Adrenal gland (tissue), 5 donors: ENCODE results near the gene LDHAL6A.

ENCODE experiments used
- CTCF ChIP-seq, 6 experiments: fragments of 450-650 bp in 4 of 6; fragments of 200-600 bp in 2 of 6; sonication (generic) in 1 of 6; IDR thresholded peaks; 1 replicate in 5 of 6; 2 replicates in 1 of 6; pipeline versions ENCODE4 v1.5.1 to v1.8.0; 2016 to 2021; ENCODE audit warnings: antibody characterized with exemption in 6 of 6, mild to moderate bottlenecking in 2 of 6, moderate library complexity in 1 of 6
- POLR2A ChIP-seq, 2 donors: fragments of 450-650 bp; IDR thresholded peaks; one replicate each; pipeline ENCODE4 v1.6.1; 2017; ENCODE audit warnings: antibody characterized with exemption in 2 of 2, mild to moderate bottlenecking in 2 of 2, moderate library complexity in 1 of 2
- donor health status: DM: no; HTN: no; CAD: no.

- TF ChIP-seq CTCF (IDR thresholded peaks at IDR 0.05): peak in 1 of 6 experiments; percentile 0
- TF ChIP-seq POLR2A (IDR thresholded peaks at IDR 0.05): peak; percentile 67 to 82
These were observed 71.1 kb downstream of the LDHAL6A start, which contains the start of gene TSG101 for GRCh38 chr11:18526521-18527296.
